Sigmoid colon (tissue), 7 donors: Measurements from ENCODE around the gene GLIS1. TPM values are rescaled to one million over a fixed set of nuclear protein-coding genes. Genes with fewer than 3 reads are reported as not detected.

Experiments
- DNase-seq: peaks from one replicate; pipeline ENCODE4 v3.0.0-alpha.2; 2019
- H3K27ac ChIP-seq, 4 donors: fragments of 200-600 bp; sonication (generic); one replicate each; pipeline ENCODE4 v1.5.1; 2016 to 2019; ENCODE audit warnings: mild to moderate bottlenecking in 1 of 4
- H3K27me3 ChIP-seq, 3 donors: fragments of 200-600 bp; sonication (generic); one replicate each; pipeline ENCODE4 v1.5.1; 2019; ENCODE audit warnings: mild to moderate bottlenecking in 1 of 3
- H3K36me3 ChIP-seq, 4 donors: fragments of 200-600 bp; sonication (generic); one replicate each; pipeline ENCODE4 v1.5.1; 2016 to 2019
- H3K4me1 ChIP-seq, 4 donors: fragments of 200-600 bp; sonication (generic); one replicate each; pipeline ENCODE4 v1.5.1; 2017 to 2019
- H3K4me3 ChIP-seq, 4 donors: fragments of 200-600 bp; sonication (generic); one replicate each; pipeline ENCODE4 v1.5.1; 2017 to 2019; ENCODE audit warnings: mild to moderate bottlenecking in 2 of 4, moderate library complexity in 1 of 4
- H3K9me3 ChIP-seq, 4 donors: fragments of 200-600 bp in 3 of 4; sonication (generic) in 3 of 4; one replicate each; pipeline versions ENCODE4 v1.5.1 to v1.6.1; 2013 to 2019
- EP300 ChIP-seq, 4 donors: sonication (generic); formaldehyde crosslinking; IDR thresholded peaks; one replicate each; pipeline ENCODE4 v1.6.1; 2017; ENCODE audit warnings: antibody characterized with exemption in 4 of 4
- POLR2A ChIP-seq, 2 donors: fragments of 450-650 bp; IDR thresholded peaks; one replicate each; pipeline ENCODE4 v1.6.1; 2016; ENCODE audit warnings: antibody characterized with exemption in 2 of 2, mild to moderate bottlenecking in 2 of 2, moderate library complexity in 2 of 2
- POLR2AphosphoS5 ChIP-seq, 4 donors: sonication (generic); formaldehyde crosslinking; IDR thresholded peaks; one replicate each; pipeline ENCODE4 v1.6.1; 2017; ENCODE audit warnings: antibody characterized with exemption in 4 of 4
- WGBS, 2 donors: extraction: QIAGEN DNeasy Blood & Tissue Kit; methylation state at CpG; one replicate each; pipeline ENCODE4 v1.1.7; 2013; 5-methylcytosine and 5-hydroxymethylcytosine counted together
- intact Hi-C: fragments of 100-400 bp; cut with DNase I; formaldehyde crosslinking; loops from one replicate; pipeline ENCODE4 v1.15.1; 2023
- polyA plus RNA-seq, 3 donors: library from polyadenylated mRNA; stranded (reverse); fragments of 200-250 nt; gene quantifications; one replicate each; pipeline ENCODE4 v1.2.3, GENCODE V29; 2013
- total RNA-seq, 4 donors: library from RNA; depleted of rRNA; stranded (reverse); fragments of >200 nt; gene quantifications; one replicate each; pipeline ENCODE4 v1.1.0, GENCODE V29; 2016
- TF ChIP-seq, protein P1 (sequence below), 4 experiments: fragments of 450-650 bp in 3 of 4; fragments of 200-600 bp in 1 of 4; IDR thresholded peaks; one replicate each; pipeline ENCODE4 v1.5.1; 2016 to 2019; ENCODE audit warnings: antibody characterized with exemption in 4 of 4, mild to moderate bottlenecking in 3 of 4, moderate library complexity in 2 of 4
- donor health status: healthy with polysubstance abuse.
- donor health status: Bipolar disorder and iron deficiency.
- donor health status: healthy.

Gene GLIS1
- total and polyA plus RNA-seq, 7 donors, result 0.16 to 0.83 (median 0.32) TPM; not detected in 4

DNA sequence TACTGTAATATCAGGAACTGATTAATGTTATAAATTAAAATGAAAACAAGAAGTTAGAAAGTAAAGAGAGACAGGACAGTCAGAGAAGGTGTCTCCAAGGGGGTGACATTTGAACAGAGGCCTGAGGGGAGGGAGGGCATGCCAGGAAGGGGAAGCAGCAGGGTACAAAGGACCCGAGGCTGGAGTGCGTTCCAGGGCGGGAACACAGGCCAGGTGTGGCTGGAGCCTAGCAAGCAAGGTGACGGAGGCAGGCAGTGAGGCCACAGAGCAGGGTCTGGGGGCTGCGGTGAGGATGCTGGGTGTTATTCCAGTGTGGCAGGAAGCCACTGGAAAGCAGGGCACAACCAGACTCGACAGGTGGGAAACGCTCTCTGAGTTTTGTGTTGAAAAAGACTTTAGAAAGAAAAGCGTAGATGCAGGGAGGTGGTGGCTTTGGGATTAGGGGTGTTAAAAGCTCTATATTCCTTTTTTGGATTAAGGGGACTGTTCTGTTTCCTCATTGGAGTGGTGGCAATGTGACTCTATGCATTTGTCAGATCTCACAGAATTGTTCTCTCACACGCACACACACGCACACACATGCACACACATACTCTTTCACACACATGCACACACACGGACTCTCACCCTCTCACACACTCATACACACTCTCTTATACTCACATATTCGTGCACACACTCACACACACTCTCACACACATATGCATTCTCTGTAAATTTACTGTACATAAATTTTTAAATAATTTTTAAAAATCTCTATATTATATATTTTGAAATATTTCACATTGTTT is 124.5 kb downstream of the GLIS1 start:
- Histone ChIP-seq H3K27me3 (no peaks in the 10 kb centered on the region), H3K4me3 (no peak overlapping the region), H3K27ac (no peak overlapping the region), H3K4me1 (no peaks in the 10 kb centered on the region), H3K9me3 (peaks cover 0 to 11% (median 2%) of the 10 kb centered on the region in 4 donors), H3K36me3 (no peaks in the 10 kb centered on the region)
- 62 to 69% methylated on average over 12 of the region's 12 CpGs for WGBS, 2 donors
- peak; percentile 44 for DNase-seq
- intact Hi-C loops, result no loop called here
- TF ChIP-seq, protein P1, sequence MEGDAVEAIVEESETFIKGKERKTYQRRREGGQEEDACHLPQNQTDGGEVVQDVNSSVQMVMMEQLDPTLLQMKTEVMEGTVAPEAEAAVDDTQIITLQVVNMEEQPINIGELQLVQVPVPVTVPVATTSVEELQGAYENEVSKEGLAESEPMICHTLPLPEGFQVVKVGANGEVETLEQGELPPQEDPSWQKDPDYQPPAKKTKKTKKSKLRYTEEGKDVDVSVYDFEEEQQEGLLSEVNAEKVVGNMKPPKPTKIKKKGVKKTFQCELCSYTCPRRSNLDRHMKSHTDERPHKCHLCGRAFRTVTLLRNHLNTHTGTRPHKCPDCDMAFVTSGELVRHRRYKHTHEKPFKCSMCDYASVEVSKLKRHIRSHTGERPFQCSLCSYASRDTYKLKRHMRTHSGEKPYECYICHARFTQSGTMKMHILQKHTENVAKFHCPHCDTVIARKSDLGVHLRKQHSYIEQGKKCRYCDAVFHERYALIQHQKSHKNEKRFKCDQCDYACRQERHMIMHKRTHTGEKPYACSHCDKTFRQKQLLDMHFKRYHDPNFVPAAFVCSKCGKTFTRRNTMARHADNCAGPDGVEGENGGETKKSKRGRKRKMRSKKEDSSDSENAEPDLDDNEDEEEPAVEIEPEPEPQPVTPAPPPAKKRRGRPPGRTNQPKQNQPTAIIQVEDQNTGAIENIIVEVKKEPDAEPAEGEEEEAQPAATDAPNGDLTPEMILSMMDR (IDR thresholded peaks at IDR 0.05), result no peak
- TF ChIP-seq POLR2AphosphoS5 (IDR thresholded peaks at IDR 0.05) (no peak), POLR2A (IDR thresholded peaks at IDR 0.05) (no peak), EP300 (IDR thresholded peaks at IDR 0.05) (no peak)

GRCh38 chr1:53608676-53609075 is 130.3 kb downstream of the GLIS1 start:
- Histone ChIP-seq H3K27ac (no peak overlapping the region), H3K9me3 (peaks cover 0 to 11% (median 2%) of the 10 kb centered on the region in 4 donors), H3K36me3 (no peaks in the 10 kb centered on the region), H3K4me3 (no peak overlapping the region), H3K4me1 (no peaks in the 10 kb centered on the region), H3K27me3 (no peaks in the 10 kb centered on the region)
- DNase-seq, result no peak
- intact Hi-C loops, result no loop called here
- TF ChIP-seq EP300 (IDR thresholded peaks at IDR 0.05) (no peak), POLR2AphosphoS5 (IDR thresholded peaks at IDR 0.05) (no peak), POLR2A (IDR thresholded peaks at IDR 0.05) (no peak)
- TF ChIP-seq, protein P1 (IDR thresholded peaks at IDR 0.05), result no peak

DNA sequence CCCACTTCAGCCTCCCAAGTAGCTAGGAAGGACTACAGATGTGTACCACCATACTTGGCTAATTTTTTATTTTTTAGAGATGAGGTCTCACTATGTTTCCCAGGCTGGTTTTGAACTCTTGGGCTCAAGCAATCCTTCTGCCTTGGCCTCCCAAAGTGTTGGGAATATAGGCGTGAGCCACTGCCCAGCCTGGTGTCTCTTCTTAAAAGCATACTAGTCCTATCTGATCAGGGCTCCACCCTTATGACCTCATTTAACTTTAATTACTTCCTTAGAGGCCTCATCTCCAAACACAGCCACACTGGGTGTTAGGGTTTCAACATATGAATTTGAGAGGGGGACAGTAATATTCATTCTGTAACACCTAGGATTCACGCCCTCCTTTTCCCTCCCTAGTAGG is 130.9 kb downstream of the GLIS1 start:
- peak; percentile 21 for DNase-seq
- Histone ChIP-seq H3K9me3 (peaks cover 0 to 11% (median 2%) of the 10 kb centered on the region in 4 donors), H3K36me3 (no peaks in the 10 kb centered on the region), H3K4me3 (no peak overlapping the region), H3K27me3 (no peaks in the 10 kb centered on the region), H3K27ac (no peak overlapping the region), H3K4me1 (no peaks in the 10 kb centered on the region)
- TF ChIP-seq POLR2AphosphoS5 (IDR thresholded peaks at IDR 0.05) (no peak), EP300 (IDR thresholded peaks at IDR 0.05) (no peak), POLR2A (IDR thresholded peaks at IDR 0.05) (no peak)
- TF ChIP-seq, protein P1 (IDR thresholded peaks at IDR 0.05), result no peak
- intact Hi-C loops, result no loop called here
- 69 to 80% methylated on average over 2 of the region's 2 CpGs for WGBS, 2 donors

DNA sequence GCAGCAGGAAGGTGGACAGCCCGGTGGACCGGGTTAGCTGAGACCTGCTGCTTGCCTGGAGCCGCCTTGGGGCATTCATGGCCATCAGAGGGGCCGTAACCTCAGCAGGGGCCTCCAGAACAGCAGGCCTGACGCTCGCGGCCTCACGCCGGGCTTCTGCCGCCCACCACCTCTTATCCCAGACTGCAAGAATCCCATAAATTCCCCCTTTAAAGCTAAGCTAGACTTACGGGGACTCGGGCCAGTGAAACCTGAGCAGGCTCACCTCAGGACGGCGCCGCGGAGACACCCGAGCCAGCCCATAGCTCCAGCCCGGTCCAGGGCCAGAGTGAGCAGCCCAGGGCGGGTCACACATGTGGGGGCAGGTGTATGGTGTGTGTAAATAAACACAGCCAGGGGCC is 132.3 kb downstream of the GLIS1 start:
- no peak overlapping the region for H3K4me3 ChIP-seq
- H3K36me3 ChIP-seq, result no peaks in the 10 kb centered on the region
- DNase-seq, result peak; percentile 53
- H3K9me3 ChIP-seq, result peaks cover 0 to 8% (median 2%) of the 10 kb centered on the region in 4 donors
- no peaks in the 10 kb centered on the region for H3K27me3 ChIP-seq
- 82 to 83% methylated on average over 19 of the region's 19 CpGs for WGBS, 2 donors
- H3K4me1 ChIP-seq, result no peaks in the 10 kb centered on the region
- H3K27ac ChIP-seq, result no peak overlapping the region
- TF ChIP-seq POLR2AphosphoS5 (IDR thresholded peaks at IDR 0.05) (no peak), EP300 (IDR thresholded peaks at IDR 0.05) (no peak), POLR2A (IDR thresholded peaks at IDR 0.05) (no peak)
- TF ChIP-seq, protein P1 (IDR thresholded peaks at IDR 0.05), result no peak
- intact Hi-C loops, result no loop called here
